Skeletal muscle tissue (tissue), 4 donors: Measurements from ENCODE around the gene ZNF582. TPM values are rescaled to one million over a fixed set of nuclear protein-coding genes. Genes with fewer than 3 reads are reported as not detected.

ENCODE experiments used
- H3K27ac ChIP-seq: one replicate; pipeline ENCODE4 v1.7.0; 2013; ENCODE audit warnings: mild to moderate bottlenecking, low read depth, low read length, inconsistent platforms
- H3K27me3 ChIP-seq, 3 donors: one replicate each; pipeline ENCODE4 v1.7.0; 2013; ENCODE audit warnings: low read length in 3 of 3; ENCODE audit not compliant: control insufficient read depth in 3 of 3, insufficient read depth in 3 of 3
- H3K36me3 ChIP-seq, 3 donors: one replicate each; pipeline ENCODE4 v1.7.0; 2013; ENCODE audit warnings: low read length in 3 of 3; ENCODE audit not compliant: control insufficient read depth in 3 of 3, insufficient read depth in 3 of 3
- H3K4me1 ChIP-seq, 3 donors: one replicate each; pipeline ENCODE4 v1.7.0; 2013; ENCODE audit warnings: low read length in 3 of 3, mild to moderate bottlenecking in 3 of 3; ENCODE audit not compliant: control insufficient read depth in 3 of 3, insufficient read depth in 3 of 3
- H3K4me3 ChIP-seq, 3 donors: one replicate each; pipeline ENCODE4 v1.7.0; 2013; ENCODE audit warnings: low read length in 3 of 3
- H3K9ac ChIP-seq, 3 donors: one replicate each; pipeline ENCODE4 v1.7.0; 2013; ENCODE audit warnings: low read length in 3 of 3, mild to moderate bottlenecking in 3 of 3, moderate library complexity in 2 of 3, low read depth in 1 of 3
- H3K9me3 ChIP-seq, 3 donors: one replicate each; pipeline ENCODE4 v1.7.0; 2013; ENCODE audit warnings: low read length in 3 of 3; ENCODE audit not compliant: control insufficient read depth in 3 of 3
- total RNA-seq: library from RNA; depleted of rRNA; stranded (reverse); fragments of >200 nt; gene quantifications from one replicate; pipeline ENCODE4 v1.2.3, GENCODE V29; 2014
- donor health status: Osteomylitis.

Gene ZNF582
- total RNA-seq: 4.2 TPM

DNA sequence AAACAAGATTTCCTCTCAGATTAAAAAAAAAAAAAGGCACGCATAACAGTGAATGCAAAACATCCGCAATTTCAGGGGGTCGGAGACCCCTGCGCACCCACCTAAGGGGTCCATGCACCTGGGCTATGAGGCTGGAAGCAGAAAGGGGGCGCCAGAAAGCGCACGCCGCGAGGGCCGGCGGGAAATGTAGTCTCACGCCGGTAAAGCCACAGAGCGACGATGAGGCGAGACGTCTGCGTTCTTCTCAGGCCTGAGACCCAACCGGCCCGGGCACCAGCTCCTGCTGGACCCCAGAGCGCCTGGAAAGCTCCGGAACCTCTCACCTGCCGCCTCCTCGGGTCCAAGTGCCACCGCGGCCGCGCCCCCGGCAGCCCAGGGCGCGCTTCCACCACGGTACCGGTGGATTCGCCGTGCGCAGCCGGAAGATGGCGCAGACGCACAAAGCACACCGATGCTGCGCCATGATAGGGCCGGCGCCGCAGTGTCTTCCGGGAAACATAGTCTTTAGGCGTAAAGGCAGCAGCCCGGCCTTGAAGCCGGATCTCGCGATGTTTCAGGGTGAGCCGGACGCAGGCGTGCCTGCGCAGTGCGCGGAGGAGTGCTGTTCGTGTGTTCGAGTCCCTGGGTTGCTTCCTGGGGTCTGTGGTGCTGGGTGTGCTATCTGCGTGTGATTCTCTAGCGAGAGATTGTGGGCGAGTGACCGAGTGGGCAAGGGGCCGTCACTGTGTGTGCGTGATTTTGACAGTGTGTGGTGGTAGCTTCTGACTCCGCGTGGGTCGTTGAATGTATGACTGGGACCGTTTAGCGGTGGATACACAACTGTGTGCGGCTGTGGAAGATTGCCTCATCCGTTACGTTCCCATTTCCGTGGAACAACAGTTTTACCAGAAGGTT, at the start of gene ZNF582:
TSS of gene ZNF582 (minus strand) at position 416 of the 894 bp plus-strand sequence. CDS start 1,782 bp downstream, outside the sequence.
- H3K27me3 ChIP-seq: no peaks in the 10 kb centered on the region
- peak within 1 kb of the TSS; percentile 78 for H3K27ac ChIP-seq
- H3K9ac ChIP-seq: peak within 1 kb of the TSS; percentile 73 to 91 (median 86)
- H3K9me3 ChIP-seq: peaks cover 3 to 6% (median 5%) of the 10 kb centered on the region in 3 donors
- peaks cover 4 to 7% (median 5%) of the 10 kb centered on the region in 3 donors for H3K4me1 ChIP-seq
- peak within 1 kb of the TSS; percentile 86 to 99 (median 99) for H3K4me3 ChIP-seq
- peaks cover 24 to 39% (median 28%) of the 10 kb centered on the region in 3 donors for H3K36me3 ChIP-seq

DNA sequence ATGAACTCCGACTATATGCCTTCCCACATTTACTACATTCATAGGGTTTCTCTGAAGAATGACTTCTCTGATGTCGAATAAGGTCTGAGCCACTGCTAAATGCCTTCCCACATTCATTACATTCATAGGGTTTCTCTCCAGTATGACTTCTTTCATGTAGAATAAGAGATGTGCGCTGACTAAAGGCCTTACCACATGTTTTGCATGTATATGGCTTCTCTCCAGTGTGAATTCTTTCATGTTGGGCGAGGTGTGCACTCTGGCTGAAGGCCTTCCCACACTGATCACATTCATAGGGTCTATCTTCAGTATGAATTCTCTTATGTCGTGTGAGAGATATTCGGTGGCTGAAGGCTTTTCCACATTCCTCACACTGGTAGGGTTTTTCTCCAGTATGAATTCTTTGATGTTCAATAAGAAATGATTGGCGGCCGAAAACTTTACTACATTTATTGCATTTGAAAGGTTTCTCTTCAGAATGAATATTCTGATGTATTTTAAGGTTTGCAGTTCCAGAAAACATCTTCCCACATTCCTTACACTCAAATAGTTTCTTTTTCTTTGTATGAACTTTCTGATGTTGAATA, 48.0 kb upstream of the ZNF582 start:
- Histone ChIP-seq H3K9ac (no peak overlapping the region), H3K9me3 (peaks cover 33 to 57% (median 53%) of the 10 kb centered on the region in 3 donors), H3K27me3 (no peaks in the 10 kb centered on the region), H3K4me1 (no peaks in the 10 kb centered on the region), H3K27ac (no peak overlapping the region), H3K36me3 (peaks cover 14 to 22% (median 15%) of the 10 kb centered on the region in 3 donors), H3K4me3 (peak overlapping the region in 1 of 3 donors; percentile 49)

GRCh38 chr19:56423985-56424353, 30.6 kb upstream of the ZNF582 start:
- H3K36me3 ChIP-seq: peaks cover 22 to 36% (median 35%) of the 10 kb centered on the region in 3 donors

GRCh38 chr19:56423276-56423984, 30.1 kb upstream of the ZNF582 start:
- peaks cover 22 to 39% (median 35%) of the 10 kb centered on the region in 3 donors for H3K36me3 ChIP-seq

More at GRCh38 chr19:56423985-56424353, 30.6 kb upstream of the ZNF582 start:
- Histone ChIP-seq H3K9me3 (peaks cover 51 to 78% (median 58%) of the 10 kb centered on the region in 3 donors), H3K4me3 (peak overlapping the region in 2 of 3 donors; percentile 33 to 64), H3K27ac (no peak overlapping the region), H3K4me1 (no peaks in the 10 kb centered on the region), H3K9ac (no peak overlapping the region), H3K27me3 (no peaks in the 10 kb centered on the region)

GRCh38 chr19:56405062-56405461, 11.7 kb upstream of the ZNF582 start:
- Histone ChIP-seq H3K4me3 (peak overlapping the region; percentile 94 to 100 (median 99)), H3K27ac (no peak overlapping the region), H3K36me3 (peaks cover 28 to 39% (median 34%) of the 10 kb centered on the region in 3 donors), H3K4me1 (peaks cover 14 to 18% (median 17%) of the 10 kb centered on the region in 3 donors), H3K9ac (no peak overlapping the region), H3K9me3 (peaks cover 14 to 24% (median 23%) of the 10 kb centered on the region in 3 donors), H3K27me3 (no peaks in the 10 kb centered on the region)

More at GRCh38 chr19:56423276-56423984, 30.1 kb upstream of the ZNF582 start:
- H3K9ac ChIP-seq: no peak overlapping the region
- H3K27ac ChIP-seq: no peak overlapping the region
- no peaks in the 10 kb centered on the region for H3K27me3 ChIP-seq
- peak overlapping the region in 2 of 3 donors; percentile 33 to 64 for H3K4me3 ChIP-seq
- H3K9me3 ChIP-seq: peaks cover 51 to 78% (median 58%) of the 10 kb centered on the region in 3 donors
- H3K4me1 ChIP-seq: no peaks in the 10 kb centered on the region

DNA sequence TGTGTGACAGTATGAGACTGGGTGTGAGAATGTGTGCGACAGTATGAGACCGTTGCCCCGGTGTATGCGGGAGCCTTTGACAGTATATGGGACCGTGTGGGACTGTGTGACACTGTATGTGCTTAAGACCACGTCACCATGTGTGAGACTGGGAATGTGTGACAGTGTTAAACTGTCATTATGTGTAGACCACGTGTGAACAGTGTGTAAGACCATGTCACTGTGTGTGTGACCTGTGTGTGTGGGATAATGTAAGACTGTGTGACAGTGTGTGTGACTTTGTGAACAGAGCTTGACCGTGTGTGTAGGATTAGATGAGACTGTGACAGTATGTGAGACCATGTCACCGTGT, 11.3 kb upstream of the ZNF582 start:
- H3K9ac ChIP-seq: peak overlapping the region; percentile 85 to 95 (median 86)
- H3K4me3 ChIP-seq: peak overlapping the region; percentile 94 to 100 (median 99)
- H3K27me3 ChIP-seq: no peaks in the 10 kb centered on the region
- H3K27ac ChIP-seq: peak overlapping the region; percentile 93
- peaks cover 28 to 37% (median 30%) of the 10 kb centered on the region in 3 donors for H3K36me3 ChIP-seq
- H3K9me3 ChIP-seq: peaks cover 14 to 26% (median 20%) of the 10 kb centered on the region in 3 donors
- peaks cover 14 to 18% (median 17%) of the 10 kb centered on the region in 3 donors for H3K4me1 ChIP-seq

DNA sequence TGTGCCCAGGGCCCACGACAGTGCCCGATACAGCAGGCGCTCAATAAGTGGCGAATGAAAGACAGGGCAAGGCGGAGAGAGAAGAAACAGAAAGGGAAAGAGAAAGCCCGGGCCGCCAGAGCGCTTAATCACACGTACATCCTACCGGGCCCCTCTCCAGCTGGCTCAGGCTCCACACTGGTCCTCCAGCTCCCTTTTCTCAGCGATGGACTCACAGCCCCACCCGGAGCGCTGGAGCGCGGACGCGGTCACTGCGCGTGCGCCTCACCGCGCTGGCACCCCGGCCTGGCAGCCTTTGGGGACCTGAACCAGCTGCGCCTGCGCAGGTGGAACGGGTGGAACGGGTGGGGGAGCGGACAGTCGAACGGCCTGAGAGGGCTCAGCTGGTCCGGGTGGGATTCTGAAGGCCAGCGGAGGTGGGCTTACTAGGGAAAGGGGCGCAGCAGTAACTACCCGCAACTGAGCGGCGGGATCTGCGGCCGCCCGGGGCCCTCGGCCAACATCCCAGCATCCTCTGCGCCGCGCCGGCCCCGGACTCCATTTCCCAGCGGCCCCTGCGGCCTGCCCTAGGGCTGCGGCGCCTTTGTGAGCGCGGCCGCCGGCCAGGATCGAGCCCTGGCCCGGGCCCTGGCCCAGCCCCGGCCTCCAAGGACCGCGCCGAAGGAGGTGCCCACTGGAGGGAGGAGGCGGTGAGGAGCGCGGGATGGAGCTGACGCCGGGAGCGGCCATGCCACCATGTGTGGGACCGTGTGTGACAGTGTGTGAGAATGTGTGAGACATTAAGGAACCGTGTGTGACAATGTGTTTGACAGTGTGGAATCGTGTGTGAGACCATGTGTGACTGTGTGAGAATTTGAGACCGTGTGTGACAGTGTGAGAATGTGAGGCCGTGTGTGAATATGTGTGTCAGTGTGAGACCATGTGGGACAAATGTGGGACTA, 10.7 kb upstream of the ZNF582 start, which contains the start of gene ZNF583:
TSS of gene ZNF583 (plus strand) at position 569 of the 941 bp plus-strand sequence. CDS start 2,783 bp downstream, outside the sequence.
- H3K4me3 ChIP-seq: peak within 1 kb of the TSS; percentile 94 to 100 (median 99)
- peak within 1 kb of the TSS; percentile 85 to 95 (median 86) for H3K9ac ChIP-seq
- H3K4me1 ChIP-seq: peaks cover 14 to 18% (median 17%) of the 10 kb centered on the region in 3 donors
- H3K27ac ChIP-seq: peak within 1 kb of the TSS; percentile 93
- H3K9me3 ChIP-seq: peaks cover 12 to 30% (median 20%) of the 10 kb centered on the region in 3 donors
- H3K27me3 ChIP-seq: no peaks in the 10 kb centered on the region
- H3K36me3 ChIP-seq: peaks cover 23 to 34% (median 29%) of the 10 kb centered on the region in 3 donors

DNA sequence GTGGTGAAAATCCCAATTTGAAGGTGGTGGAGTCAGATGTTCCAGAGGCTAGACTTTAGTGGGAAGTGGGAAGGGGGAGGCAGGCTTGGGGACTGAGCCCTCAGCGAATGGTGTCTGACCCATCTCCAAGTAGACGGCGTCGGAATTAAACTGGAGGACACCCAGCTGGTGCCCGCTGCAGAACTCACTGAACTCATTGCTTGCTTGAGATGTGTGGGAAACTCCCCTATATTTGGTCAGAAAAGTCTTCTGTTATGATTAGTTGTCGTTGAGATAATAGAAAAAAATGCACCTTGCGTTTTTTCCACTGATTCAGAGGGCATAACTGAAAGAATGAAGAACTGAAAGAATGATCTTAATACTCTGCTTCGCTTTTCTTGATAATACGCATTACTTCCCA, 9.9 kb upstream of the ZNF582 start:
- Histone ChIP-seq H3K9me3 (peaks cover 4 to 24% (median 12%) of the 10 kb centered on the region in 3 donors), H3K27me3 (no peaks in the 10 kb centered on the region), H3K36me3 (peaks cover 20 to 26% (median 26%) of the 10 kb centered on the region in 3 donors), H3K9ac (peak overlapping the region; percentile 85 to 95 (median 86)), H3K4me1 (peaks cover 14 to 18% (median 17%) of the 10 kb centered on the region in 3 donors), H3K27ac (peak overlapping the region; percentile 93), H3K4me3 (peak overlapping the region; percentile 94 to 100 (median 99))
